LoVo (cell line): ENCODE data around the gene C12orf76.
A peak's percentile ranks its signal among the peaks of the same experiment; 100 is the strongest.
"Not testable (repeated sequence)": the region's sequence is repeated elsewhere in the genome, so short reads cannot be mapped to it uniquely, and the experiment has no call there.

Experiments used
- DNase-seq: peaks from one replicate; pipeline ENCODE4 v3.0.0-alpha.2; 2016; ENCODE audit warnings: low spot score

Gene C12orf76

DNA sequence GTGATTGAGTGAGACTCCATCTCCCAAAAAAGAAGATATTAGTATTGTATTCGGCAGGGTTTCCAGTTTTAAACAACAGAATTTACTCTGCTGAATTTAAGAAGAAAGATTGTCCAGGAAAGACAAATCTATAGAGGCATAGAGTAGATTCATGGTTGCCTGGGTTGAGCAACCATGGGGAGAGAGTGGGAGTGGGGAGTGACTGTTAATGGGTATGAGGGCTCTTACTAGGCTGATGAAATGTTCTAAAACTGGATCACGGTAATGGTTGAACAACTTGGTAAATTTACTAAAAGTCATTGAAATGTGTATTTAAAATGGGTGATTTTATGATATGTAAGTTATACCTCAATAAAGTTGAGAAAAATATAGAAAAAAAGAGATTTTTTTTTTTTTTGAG lies 13.9 kb upstream of the C12orf76 start:
- no peak for DNase-seq

DNA sequence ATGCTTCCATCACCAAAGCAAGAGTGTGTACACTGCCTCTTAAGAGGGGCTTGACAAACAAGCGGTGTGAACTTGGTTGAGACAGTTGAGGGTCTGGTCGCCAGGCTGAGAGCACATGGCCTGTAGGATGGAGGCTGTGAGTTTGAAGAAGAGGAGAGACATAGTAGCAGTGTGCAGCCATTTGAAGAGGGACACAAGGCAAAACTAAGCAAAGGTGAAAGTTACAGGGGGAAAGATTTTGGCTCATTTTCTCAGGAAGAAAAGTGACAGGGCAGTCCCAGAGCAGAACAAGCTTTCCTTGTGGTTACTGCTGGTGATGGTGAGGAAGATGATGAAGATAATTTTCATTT lies 11.3 kb upstream of the C12orf76 start:
- DNase-seq = no peak

DNA sequence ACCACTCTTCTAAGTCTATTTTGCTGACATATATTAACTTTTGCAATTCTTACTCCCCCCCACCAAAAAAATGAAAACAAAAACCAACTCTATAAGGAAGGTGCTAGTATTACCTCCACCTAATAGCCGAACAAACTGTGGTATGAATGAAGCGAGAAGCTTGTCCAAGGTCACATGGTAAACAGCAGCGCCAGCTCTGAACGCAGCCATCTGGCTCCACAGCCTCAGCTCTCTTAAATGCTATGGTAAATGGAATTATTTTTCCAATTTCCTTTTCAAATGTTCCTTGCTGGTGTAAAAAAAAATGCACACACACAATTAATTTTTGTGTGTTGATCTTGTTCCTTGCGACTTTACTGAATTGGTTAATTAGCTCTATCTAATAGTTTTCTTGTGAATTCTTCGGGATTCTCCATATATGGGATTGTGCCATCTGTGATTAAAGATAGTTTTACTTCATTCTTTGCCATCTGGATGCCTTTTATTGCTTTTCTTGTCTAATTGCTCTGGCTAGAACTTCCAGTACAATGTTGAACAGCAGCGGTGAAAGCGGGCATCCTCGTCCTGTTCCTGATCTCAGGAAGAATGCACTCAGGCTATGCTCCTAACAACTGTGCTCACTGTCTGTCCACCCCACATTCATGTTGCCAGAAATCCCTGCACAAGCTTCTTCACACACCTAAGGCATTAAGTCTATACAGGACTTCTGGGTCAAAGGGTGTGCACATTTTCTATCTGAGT lies 10.7 kb upstream of the C12orf76 start:
- no peak for DNase-seq

DNA sequence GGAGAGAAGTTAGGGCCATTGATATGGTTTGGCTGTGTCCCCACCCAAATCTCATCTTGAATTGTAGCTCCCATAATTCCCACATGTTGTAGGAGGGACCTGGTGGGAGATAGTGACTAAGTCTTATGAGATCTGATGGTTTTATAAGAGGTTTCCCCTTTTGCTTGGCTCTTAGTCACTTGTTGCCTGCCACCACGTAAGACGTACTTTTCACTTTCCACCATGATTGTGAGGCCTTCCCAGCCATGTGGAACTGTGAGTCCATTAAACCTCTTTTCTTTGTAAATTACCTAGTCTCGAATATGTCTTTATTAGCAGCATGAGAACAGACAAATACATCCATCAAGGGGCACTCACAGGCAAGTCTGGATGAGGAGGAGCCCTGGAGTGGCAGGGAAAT lies 8.3 kb upstream of the C12orf76 start:
- not testable (repeated sequence) for DNase-seq

DNA sequence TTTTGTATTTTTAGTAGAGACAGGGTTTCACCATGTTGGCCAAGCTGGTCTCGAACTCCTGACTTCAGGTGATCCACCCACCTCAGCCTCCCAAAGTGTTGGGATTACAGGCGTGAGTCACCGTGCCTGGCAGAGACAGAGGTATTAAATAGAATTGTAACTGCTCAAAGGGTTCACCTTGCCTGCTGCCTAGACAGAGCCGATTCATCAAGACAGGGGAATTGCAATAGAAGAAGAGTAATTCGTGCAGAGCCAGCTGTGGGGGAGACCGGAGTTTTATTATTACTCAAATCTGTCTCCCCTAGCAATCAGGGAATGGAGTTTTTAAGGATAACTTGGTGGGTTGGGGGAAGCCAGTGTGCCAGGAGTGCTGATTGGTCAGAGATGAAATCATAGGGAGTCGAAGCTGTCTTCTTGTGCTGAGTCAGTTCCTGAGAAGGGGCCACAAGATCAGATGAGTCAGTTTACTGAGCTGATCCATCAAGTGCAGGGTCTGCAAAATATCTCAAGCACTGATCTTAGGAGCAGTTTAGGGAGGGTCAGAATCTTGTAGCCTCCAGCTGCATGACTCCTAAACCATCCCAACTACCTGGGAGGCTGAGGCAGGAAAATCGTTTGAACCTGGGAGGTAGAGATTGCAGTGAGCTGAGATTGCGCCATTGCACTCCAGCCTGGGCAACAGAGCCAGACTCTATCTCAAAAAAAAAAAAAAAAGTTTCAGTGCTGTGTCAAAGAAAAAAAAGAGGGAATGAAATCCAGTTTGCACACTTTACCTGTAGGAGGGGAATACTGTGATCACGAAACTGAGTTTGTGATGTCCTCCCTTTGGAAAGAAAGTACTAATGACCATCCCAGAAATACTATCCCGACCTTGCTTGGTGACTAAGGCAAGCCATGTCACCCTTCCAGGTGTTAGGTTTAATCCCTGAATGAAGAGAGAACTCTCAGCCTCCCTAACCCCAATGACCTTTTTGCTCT lies 7.3 kb upstream of the C12orf76 start:
- DNase-seq = not testable (repeated sequence)

DNA sequence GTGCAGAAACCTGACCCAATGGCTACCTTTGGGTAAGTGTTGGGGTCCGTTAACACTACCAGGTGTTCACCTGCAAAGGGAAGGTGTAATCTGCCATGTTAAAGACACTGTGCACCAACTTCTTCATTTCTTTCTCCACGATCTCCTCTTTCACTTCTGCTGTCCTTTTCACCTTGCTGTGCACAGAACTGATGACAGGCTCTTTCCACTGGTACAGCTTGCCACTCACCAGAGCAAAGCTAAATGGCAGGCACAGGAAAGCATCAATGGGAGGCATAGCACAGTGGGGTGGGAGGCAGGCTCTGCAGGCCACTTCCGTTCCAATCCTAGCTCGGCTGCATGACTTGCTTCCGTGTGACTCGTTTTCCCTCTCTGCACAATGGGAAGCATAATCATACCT lies 2.6 kb upstream of the C12orf76 start:
- DNase-seq = no peak

DNA sequence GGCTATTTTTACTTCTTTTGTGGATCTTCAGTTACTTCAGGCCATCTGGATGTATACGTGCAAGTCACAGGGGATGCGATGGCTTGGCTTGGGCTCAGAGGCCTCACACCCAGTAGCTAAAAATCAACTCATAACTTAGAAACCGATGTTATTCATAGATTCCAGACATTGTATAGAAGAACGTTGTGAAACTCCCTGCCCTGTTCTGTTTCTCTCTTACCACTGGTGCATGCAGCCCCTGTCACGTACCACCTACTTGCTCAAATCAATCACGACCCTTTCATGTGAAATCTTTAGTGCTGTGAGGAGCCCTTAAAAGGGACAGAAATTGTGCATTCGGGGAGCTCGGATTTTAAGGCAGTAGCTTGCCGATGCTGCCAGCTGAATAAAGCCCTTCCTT lies 1.3 kb upstream of the C12orf76 start:
- DNase-seq = not testable (repeated sequence)

DNA sequence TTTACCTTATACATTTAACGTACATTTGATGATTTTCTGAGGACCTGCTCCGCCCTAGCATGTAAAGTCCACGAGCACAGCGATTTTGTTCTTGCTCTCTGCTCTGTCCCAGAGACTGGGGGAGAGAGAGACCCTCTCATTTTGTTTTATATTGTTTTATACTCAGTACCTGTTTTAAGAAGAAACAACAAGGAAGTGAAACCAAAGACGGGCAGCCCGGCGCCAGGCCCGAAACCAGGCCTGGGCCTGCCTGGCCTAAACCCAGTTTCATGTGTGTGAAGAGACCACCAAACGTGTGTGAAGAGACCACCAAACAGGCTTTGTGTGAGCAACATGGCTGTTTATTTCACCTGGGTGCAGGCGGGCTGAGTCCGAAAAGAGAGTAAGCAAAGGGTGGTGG lies 712 bp upstream of the C12orf76 start:
- not testable (repeated sequence) for DNase-seq

DNA sequence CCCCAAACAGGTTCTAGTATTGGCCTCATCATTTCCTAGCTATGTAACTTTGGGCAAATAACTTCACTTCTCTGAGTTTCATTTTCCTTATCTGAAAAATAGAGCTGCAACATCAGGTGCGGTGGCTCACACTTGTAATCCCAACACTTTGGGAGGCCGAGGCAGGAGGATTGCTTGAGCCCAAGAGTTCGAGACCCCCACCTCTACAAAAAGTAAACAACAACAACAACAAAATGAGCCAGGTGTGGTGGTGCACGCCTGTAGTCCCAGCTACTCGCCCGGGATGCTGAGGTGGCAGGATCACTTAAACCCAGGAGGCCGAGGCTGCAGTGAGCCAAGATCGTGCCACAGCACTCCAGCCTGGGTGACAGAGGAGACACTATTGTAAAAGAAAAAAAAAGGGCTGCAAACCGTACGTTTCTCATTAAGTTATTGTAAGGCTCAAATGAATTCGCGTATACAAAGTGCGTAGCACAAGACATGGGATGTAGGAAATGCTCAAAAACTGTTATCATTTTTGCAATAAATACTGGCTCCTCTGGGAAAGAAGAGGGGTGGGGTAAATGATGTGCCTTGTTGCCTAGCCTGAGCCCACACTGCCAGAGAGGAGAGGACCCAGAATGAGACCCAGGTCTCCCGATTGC lies 903 bp downstream of the C12orf76 start:
- no peak for DNase-seq

DNA sequence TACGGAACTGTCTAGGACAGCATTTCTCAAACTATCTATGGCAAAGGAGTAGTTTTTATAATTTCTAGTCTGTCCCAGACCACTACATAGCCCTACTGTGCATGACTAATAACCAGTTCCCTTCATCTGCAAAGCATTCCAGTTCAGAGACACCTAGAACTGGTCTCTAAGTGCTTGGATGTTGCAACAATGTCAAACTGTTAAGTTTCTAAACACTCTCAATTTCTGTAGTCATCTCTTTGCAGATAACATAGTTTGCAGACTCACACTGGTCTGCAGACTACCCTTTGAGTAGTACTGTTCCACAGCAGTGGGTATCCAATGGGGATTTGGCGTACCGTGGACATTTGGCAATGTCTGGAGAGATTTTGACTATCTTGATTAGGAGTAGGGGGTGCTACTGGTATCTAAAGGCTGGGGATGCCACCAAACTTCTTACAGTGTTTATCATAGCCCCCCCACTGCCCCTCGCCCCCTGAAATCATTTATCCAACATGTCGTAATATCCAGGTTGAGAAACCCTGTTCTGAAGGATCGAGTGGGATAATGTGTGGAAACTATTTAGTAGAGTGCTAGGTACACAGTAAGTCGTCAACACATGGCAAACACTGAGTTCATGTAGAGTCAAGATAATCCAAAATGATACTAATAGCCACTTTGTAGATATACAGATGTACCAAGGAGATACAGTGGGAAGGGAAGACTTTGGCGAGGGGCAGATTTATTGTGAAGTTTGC lies 1.7 kb downstream of the C12orf76 start:
- DNase-seq = no peak

DNA sequence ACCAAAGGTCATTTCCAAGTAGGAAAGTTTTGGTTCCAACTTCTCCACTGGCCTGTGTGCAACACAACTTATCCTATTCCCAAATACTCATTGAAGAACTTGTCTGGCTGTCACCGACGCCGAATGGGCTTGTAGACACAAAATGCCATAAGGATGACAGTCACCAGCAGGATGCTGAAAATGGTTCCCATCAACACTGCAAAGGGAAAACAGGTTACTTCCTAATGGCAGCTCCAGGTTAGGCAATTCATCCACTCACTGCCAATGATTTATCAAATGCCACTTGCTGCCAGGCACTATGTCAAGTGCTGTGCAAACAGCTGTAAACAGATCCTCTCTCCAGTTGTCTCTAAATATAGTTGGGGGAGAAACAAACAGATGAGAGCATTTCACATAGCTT lies 6.1 kb downstream of the C12orf76 start:
- no peak for DNase-seq

DNA sequence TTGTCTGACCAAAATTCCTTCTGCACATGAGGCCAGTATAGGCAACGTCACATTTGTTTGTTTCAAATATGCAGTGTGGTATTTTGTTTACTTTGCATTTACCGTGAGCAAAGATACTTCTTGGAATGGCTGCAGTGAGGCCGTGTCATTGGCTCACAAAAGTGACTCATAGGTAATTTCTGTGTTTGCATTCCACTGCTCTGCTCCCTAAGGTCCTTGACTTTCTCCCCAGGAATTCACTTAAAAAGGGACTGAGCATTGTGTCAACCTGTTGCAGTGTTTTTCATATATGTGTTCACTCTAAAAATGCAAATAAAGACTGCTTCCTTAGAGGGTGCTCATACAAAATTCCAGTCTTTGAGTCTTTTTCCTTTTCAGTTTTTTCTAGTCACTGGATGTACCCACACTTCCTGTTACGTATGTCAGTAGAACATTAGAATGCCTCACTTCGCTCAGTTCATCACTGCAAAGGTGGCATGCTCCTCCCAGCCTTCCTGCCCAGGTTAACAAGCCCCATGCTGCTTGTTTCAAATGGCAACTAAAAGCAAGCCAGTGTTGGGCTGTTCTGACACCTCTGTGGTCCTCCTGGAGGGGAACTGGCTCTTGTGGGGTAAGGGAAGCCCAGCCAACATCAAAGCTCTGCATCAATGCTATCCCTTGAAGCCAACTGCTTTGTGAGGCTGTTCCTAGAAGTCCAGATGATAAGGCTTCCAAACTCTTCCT lies 9.1 kb downstream of the C12orf76 start:
- peak; percentile 90 for DNase-seq

DNA sequence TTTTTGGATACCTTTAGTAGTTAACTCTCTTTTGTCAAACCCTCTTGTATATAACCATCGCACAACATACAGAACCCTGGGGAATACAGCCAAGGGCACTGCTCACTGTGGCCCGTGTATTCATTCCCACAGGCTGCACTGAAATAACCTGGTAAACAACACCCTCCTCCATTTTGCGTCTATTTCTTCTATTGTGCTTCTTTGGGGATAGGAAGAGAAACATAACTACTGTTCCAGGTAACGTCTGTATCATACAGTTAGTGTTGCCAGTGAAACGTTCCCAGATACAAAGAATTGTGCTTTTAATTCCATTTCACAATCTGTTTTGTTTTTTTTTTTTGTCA lies 9.6 kb downstream of the C12orf76 start:
- no peak for DNase-seq

DNA sequence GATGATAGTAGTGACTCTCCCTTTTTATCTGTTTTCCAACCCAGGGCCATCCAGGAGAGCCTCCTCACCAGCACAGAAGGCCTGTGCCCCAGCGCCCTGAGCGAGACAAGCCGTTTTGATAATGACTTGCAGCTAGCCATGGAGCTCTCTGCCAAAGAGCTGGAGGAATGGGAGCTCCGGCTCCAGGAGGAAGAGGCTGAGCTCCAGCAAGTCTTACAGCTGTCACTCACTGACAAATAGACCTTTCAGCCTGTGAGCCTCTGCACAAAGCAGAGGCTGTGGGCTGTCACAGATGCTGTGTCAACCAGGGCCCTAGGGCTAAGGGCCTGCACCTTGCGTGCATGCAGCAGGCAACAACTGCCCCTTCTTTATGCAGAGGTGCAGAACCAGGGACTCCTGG lies 11.0 kb downstream of the C12orf76 start:
- no peak for DNase-seq

DNA sequence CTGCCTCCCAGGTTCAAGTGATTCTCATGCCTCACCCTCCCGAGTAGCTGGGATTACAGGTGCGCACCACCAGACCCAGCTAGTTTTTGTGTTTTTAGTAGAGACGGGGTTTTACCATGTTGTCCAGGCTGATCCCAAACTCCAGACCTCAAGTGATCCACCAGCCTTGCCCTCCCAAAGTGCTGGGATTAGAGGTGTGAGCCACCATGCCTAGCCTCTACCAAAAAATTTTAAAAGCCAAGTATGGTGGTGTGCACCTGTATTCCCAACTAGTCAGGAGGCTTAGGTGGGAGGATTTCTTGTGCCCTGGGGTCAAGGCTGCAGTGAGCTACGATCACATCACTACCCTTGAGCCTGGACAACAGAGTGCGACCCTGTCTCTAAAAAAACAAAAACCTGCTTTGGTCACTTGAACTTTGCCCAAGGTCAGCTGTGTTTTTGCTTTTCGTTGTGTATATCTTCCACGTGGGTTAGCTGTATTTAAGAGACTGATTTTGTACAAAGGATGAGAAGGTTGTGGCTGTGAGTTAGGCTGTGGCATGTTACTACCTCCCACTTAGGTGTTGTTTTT lies 12.7 kb downstream of the C12orf76 start:
- DNase-seq = no peak

DNA sequence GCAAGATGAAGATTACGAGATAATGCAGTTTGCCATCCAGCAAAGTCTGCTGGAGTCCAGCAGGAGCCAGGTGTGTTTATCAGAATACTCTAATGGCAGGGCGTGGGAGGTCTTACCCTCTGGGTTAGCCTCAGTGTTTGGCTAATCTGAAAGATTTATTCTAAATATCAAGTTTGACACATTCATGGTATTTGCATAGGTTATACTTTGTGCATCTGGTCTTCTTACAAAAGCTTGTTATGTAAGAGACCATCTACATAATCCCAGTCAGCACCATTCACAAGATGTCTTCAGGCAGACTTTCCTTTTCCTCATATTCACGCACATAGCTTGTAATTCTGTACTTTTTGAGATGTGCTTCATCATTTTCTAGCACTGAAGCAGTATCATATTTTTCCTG lies 14.4 kb downstream of the C12orf76 start:
- no peak for DNase-seq

DNA sequence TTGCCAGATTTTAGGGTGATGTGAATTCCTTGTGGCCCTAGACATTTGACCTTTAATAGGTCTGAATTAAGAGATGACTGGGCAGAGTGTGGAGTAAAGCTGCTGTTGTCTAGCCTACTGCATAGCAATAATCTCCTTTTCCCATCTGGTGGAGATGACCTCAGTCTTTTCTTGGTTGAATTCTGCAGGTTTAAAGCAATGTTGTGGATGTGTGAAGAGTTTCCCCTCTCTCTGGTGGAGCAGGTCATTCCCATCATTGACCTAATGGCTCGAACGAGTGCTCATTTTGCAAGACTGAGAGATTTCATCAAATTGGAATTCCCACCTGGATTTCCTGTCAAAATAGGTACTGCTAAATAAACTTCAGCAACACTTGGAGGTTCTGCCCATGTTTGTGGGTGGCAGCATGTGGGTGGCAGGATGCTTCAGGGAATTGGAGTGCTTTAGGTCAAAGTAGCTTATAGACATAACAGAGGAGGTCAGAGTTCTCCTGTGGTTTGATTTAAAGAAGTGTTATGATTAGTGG lies 19.0 kb downstream of the C12orf76 start:
- DNase-seq = no peak

DNA sequence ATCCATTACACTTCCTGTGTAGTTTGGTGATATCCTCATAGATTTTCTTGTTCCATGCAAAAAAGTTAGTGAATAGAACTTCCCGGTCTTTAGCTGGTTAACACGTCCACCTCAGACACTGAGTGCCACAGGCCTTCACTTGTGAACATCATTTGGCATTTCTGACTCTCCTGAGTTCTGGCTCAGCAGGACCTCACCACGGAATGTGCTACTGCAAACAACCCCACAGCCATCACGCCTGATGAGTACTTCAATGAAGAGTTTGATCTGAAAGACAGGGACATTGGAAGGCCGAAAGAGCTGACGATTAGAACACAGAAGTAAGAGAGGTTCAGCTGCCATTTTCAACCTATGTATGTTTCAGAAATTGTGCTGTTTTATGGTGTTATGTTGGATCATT lies 20.0 kb downstream of the C12orf76 start:
- DNase-seq = no peak

DNA sequence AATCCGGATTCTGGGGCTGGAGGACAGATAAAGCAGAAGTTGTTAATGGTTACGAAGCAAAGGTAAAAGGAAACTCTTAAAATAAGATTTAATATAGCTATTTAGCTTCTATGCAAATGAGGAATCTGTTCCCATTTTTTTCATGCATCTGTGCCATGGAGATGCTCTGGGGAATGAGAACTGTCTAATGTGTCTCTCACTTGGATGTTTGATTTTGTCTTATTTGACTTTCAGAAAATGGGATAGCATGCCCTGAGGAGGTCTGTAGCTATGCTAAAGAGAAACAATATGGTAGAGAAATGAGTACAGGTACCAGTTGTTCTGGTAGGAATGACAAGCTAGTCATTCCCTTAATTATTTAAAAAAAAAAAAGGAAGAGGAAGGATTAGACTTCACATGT lies 24.3 kb downstream of the C12orf76 start:
- no peak for DNase-seq

DNA sequence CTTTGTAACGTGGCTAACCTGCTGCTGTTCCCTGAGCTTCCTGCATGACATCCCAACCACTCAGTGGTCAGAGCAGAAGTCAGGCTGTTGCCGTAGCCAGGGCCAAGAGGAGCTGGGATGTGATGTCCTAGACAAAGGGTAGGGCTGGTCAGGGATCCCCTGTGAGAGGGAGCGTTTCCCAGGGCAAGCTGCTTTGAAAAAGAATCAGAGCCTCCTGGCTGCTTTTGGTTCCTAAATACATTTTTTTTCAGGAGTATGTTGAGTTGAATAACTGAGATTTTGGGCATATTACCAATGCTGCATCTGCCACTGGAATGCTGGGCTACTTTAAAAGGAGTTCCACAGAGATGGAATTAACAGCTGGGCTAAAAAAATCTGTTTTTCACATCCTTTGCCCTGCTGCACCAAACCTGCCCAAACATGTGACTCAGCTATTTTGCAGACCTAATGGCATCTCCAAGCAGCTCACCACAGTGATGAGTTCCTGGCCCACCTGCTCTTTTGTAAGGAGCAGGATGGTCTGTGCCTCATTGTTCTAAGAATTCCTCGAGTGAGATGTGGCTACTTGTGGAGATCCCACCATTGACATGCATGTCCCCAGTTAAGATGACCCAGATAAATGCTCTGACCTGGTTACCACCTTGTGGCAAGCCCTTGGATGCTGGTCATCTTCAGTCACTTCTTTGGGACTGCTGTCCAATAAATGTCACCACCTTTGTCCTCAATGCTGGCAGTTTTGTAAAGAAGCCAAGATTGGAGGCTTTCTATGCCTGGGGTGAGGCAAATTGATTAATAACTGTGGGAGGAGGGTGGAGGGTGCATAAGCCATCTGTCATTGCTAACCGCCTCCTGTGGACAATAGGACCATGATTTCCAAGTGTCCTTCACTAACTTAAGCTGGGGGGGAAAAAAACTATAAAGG lies 25.0 kb downstream of the C12orf76 start:
- DNase-seq = no peak
